ENCODE data around the gene DDX49.

DNA sequence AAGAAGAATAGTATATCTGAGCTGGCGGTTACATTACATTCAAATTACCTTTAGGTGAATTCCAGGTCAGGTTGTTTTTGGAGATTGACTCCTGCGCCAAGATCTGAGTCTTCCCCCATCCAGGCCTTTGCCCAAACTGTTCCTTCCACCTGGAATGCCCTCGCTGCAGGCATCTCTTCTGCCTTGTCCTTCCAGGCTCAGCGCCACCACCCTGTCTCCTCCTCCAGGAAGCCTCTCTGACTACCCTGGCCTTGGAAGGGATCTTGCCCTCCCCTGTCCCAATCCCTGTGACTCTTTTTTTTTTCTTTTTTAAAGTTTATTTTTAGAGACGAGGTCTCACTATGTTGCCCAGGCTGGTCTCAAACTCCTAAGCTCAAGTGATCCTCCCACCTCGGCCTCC is 23.2 kb downstream of the DDX49 start:
- TF ChIP-seq, protein P1, sequence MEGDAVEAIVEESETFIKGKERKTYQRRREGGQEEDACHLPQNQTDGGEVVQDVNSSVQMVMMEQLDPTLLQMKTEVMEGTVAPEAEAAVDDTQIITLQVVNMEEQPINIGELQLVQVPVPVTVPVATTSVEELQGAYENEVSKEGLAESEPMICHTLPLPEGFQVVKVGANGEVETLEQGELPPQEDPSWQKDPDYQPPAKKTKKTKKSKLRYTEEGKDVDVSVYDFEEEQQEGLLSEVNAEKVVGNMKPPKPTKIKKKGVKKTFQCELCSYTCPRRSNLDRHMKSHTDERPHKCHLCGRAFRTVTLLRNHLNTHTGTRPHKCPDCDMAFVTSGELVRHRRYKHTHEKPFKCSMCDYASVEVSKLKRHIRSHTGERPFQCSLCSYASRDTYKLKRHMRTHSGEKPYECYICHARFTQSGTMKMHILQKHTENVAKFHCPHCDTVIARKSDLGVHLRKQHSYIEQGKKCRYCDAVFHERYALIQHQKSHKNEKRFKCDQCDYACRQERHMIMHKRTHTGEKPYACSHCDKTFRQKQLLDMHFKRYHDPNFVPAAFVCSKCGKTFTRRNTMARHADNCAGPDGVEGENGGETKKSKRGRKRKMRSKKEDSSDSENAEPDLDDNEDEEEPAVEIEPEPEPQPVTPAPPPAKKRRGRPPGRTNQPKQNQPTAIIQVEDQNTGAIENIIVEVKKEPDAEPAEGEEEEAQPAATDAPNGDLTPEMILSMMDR (IDR thresholded peaks at IDR 0.05; ENCODE audit: low read depth, low read length, missing input control) = no peak
- TF ChIP-seq RAD21 (IDR thresholded peaks at IDR 0.05) = no peak
- no peak for TF ChIP-seq NR2F2 (IDR thresholded peaks at IDR 0.05)
- no peak for TF ChIP-seq TAF1 (conservative IDR thresholded peaks at IDR 0.05)
- no peak for TF ChIP-seq EGR1 (IDR thresholded peaks at IDR 0.05; ENCODE audit: low read depth in 2 of 2)
